HG02610 (cell line): ENCODE measurements around the gene GALNT10.

ENCODE experiments used
- ATAC-seq: cut with Tn5 transposase; IDR thresholded peaks from one replicate; pipeline ENCODE4 v1.9.1; 2021; ENCODE audit warnings: mild to moderate bottlenecking, moderate library complexity; ENCODE audit not compliant: unreplicated experiment

GALNT10 gene

DNA sequence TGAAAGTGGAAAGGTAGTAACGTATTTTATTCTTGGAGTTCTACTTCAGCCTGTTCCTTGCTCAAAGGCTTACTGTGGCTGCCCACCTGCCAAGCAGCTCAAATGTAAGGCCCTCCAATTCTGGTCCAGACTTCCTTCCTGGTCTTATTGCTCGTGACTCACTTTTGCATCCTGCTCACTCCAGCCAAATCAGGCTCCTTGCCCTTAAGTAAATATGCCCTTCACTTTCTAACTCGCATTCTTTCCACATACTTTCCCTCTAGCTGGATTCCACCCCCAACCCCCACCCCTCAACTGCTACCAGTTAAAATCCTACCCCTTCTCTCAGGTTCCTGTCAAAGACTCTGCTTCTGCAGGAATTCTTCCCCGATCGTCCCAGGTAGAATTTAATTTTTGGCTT is 96.6 kb downstream of the GALNT10 start:
- no peak for ATAC-seq

GRCh38 chr5:154288145-154288544 is 97.6 kb downstream of the GALNT10 start:
- no peak for ATAC-seq

- ATAC-seq: no peak
Observed at GRCh38 chr5:154291917-154292316, 101.4 kb downstream of the GALNT10 start.

DNA sequence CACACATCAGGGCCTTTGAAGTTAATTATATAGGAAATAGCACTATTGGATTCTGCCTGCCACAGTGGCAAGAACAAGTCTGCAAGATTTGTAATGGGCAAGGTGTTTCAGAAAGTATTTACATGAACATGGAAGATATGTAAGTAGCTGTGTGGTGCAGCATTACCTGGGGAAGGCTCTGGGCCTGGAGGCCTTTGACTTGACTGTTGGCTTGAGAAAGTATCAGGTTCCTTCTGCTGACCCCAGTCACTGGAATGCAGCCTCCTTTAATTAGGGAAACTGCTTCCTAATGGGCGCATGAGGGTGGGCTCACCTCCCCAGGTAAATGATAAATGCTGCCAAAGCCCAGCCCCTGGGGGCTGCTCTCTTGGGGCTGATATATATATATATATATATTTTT is 102.7 kb downstream of the GALNT10 start:
- ATAC-seq: no peak

DNA sequence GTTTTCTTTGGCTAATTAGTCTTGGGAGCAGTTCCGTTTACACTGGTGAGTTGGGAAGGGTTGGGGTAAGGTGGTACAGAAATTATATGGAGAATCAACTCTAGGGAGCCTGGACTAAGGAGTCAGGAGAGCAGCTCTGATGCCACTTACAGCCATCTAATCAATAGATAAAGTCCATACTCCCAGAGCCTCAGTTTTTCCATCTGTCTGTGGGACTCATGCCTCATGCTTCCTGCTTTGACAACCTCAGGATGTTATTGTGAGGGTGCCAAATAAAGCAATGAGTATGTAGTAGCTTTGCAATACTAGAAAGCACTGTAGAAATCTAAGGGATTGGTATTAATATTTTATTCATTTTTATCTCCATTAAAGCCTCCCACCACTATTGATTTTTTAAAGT is 105.0 kb downstream of the GALNT10 start:
- no peak for ATAC-seq

DNA sequence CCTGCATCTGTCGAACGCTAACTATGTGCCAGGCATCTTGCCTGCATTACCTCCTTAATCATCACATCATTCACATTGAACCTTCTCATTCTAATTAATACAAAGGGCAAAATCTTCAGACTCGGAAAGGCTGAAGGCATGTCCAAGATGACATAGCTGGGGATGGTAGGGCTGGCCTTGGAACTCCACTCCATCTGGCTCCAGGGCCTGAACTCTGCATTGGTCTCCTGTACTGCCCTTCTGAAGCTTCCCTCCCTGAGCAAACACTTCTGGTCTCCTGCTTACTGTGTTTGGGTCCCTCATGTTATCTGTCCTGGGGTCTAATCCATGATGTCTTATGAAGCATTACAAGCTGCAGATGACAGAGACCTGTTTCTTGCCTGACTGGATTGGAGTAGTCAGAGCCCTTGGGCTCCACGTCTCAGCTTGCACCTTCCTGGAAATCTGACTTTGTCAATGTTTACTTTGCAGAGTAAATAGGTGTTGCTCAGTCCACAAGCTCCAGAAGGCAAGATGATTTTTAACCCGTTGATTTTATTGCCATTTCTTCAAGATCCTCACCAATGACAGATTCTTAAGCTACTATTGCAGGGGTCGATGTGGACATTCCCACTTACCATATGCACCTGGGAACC is 106.1 kb downstream of the GALNT10 start:
- no peak for ATAC-seq

DNA sequence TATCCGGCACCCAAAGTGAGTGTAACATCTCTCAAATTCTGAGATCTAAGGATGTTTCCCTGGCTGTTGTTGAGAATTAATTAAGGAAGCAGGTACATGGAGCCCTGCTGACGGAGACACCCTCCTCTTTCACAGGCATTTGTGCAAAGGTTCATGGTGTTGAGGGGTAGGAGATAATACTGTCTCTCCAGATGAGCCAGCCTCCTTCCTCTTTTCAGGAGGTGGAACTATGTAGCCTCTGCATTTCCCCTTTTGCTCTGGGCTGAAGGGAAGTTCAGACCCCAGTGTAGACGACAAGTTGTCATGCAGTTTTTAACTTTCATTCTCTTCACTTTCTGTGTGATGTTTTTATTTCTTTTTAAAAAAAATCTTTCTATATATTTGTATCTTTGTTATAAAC is 107.5 kb downstream of the GALNT10 start:
- no peak for ATAC-seq

DNA sequence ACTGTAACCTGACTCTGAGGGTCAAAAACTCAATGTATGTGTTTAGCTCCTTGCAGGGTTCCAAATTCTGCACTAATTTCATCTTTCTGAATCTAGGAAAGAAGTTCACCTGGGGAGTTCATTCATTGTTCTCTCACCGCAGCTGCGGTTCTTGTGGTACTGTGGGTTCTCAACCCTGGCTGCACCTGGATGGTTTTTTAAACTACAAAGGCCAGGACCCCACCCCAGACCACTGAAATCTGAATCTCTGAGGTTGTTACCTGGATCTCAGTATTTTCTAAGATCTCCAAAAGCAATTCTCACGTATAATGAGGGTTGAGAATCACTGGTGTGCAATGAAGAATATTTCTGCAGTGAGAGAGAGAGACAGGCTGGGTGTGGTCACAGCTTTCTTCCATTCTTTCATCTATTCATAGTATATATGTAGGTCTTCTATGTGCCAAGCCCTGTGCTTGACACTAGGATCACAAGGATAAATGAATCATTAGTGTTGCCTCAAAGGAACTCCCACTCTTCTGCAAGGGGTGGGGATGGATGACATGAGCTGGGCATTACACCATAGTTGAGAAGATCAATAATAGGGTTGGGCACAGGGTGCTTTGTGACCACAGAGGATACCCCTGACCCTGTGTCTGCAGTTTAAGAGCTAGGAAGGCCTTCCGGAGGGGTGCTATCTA is 109.8 kb downstream of the GALNT10 start:
- ATAC-seq: no peak

DNA sequence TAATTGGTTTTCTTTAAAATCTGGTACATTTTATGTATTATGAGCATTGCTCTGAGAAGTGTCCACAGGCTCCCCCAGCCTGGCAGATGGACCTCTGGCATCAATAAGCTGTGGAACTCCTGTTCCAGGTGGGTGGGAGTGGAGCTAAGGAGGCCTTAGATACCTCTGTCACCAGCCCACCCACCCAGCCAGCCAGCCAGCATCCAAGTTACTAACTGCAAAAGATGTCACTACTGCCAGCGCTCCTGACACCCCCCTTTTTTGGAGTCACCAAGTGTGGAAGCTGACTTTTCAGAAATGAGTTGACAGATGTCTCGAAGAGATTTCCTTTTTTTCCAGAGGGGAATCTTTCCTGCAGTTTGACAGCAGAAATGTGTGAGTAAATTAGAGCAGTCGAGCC is 111.2 kb downstream of the GALNT10 start:
- ATAC-seq: no peak

- no peak for ATAC-seq
Observed at GRCh38 chr5:154302161-154302560, 111.6 kb downstream of the GALNT10 start.

DNA sequence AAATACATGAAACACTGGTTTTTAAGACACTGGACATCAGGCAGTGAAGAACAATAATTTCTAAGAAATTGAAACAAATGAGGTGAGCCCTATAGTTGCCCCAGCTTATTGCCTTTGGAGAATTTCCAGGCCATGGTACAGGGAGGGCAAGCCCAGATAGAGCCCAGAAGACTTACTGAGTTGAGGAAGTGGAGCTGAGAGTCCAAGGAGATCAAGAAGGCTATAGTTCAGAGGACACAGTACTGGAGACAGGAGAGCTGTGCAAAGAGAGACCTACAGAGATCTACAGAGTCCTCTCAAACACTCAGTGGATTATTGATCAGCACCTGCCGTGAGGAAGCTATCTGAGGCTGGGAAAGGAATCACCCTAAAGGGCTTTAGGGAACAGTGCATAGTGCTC is 112.6 kb downstream of the GALNT10 start:
- ATAC-seq: no peak

DNA sequence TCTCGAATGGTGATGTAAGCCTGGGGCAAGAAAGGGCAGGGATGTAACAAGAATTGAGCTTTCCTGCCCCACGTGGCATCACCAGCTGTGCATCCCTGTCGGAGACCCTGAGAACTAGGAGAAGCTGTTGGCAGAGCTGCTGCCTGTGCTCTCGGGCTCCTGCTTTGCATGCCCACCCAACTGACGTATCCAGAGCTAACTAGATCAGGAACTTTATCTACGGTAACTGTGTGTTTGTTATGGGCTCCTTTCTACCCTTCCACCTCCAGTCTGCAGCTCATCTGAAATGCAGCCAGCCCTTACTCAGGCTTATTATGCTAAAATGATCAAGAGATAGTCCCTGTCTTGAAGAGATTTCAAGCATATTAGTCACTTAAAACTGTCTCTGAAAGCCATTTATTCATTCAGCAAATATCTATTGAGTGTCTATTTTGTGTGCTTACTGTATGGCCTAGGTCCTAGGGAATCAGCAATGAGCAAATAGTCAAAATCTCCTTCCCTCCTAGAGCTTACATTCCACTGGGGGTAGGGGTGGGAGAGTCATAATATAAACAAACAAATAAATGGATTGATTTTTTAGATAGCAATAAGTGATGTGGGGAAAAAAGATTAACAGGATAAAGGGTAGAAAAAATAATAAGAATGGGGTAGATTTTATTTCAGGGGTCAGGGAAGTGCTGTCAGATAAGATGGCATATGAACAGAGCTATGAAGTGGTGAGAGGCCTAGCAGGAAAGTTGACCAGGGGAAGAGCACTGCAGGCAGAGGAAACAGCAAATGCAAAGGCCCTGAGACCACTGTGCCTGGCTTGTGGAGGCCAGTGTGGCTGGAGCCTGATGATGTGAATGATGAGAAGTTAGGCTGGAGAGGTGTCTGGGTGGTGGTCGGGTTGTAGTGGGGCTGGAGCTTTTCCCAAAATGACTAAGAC is 118.2 kb downstream of the GALNT10 start:
- ATAC-seq: no peak

DNA sequence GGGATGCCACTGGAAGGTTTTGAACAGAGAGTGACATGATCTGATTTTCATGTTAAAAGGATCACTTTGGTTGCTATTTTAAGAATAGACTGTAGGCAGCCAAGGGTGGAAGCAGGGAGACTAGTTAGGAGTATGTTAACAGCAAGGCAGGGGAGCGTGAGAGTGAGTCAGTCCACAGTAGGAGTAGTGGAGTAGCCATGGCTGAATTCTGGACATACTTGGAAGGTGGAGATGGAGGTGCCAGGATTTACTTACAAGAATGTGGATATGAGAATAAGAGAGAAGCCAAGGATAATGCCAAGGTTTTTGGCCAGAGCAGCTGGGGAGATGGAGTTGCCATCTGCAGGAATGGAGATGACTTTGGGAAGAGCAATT is 118.8 kb downstream of the GALNT10 start:
- ATAC-seq: no peak

DNA sequence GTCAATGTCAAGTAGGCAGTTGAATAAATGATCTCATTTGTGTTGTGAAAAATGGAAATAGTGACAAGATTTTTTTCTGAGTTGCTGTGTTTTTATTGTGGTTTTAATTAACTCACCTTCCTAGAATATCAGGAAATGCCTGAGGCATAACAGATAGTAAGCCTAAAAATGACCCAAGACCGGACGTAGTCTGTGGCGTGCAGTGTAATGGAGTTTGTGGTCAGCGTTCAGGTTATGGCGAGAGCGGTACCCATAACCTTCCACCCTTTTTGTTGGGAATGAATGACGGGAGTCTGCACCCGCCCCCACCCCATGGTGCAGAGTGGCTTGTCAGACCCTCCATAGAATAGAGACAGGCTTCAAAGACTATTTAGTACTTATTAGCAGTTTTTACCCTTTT is 119.3 kb downstream of the GALNT10 start:
- no peak for ATAC-seq

DNA sequence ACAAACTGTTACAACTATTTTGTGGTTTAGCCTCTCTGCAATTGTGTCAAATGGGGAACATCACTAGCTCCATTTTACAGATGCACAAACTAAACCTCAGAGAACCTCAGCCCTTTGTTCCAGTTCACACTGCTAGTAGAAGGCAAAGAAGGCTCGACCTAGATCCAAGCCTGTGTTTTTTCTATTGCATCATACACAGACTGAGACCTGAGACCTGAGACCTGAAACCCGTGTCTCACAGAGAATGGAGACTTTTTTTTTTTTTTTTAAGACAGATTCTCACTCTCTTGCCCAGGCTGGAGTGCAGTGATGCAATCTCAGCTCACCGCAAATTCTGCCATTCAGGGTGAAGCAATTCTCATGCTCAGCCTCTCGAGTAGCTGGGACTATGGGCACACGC is 120.8 kb downstream of the GALNT10 start:
- peak; percentile 56 for ATAC-seq

GRCh38 chr5:154312000-154312399 is 121.5 kb downstream of the GALNT10 start:
- no peak for ATAC-seq

DNA sequence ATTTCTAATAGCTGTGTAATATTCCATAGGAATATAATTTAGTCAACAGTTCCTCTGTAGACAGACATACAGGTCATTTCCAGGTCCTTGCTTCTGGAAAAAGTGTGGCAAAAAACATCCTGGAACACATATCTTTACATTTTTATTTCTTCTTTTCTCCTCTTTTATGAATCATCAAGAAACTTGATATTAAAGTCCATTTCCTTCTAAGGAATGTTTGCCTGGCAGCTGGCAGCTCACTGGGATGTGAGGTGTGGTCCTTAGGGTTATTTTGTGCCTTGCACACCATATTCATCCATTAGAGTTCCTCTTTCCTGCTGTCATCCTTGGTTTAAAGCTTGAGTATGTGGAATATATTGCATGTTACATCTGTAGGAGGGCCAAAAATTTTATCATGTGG is 122.0 kb downstream of the GALNT10 start:
- no peak for ATAC-seq

DNA sequence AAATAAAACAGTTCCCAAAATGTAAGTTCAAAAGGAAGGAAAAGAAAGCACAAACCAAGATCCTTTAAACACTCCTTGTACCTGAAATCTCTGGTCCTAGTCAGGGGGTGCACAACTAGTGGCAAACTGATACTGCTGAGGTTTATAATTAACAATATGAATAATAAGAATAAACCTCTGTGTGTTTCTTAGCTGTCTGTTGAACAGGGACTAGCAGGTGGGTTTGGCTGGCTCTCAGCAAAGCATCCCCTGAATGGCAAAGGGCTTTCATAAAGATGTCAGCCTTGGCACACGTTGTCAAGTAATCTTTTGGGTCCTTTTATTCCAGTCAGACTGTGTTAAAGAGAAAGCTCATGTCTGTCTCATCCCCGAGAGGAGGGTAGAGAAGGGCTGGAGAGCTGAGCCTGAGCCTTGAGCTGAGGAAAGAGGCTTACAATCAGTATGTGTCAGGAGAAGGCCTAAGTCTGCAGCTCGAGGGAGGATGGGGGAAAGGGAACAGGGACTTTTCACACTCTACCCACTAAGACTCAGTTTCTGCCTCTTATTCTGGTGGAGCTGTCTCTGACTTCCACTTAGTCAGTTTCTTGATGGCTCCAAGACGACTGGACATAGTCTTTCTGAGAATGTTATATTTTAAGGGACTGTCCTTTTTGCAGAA is 123.0 kb downstream of the GALNT10 start:
- no peak for ATAC-seq

DNA sequence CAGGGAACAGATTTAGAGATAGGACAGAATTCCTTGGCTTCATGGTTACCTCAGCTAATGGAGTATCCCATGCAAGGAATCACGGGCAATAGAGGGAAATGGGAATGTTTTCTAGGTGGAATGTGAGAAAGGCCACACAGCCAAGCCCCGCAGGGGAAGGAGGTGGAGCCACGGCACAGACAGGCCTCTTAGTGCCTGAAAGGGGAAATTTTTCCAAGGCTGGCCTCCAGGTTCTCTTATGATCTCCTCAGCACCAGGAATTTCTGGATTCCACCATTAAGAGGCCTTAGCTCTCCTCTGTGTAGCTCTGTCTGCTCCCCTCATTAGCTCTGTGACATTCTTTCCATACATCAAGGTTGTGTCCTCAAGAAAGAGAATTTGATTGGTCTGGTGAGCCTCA is 124.7 kb downstream of the GALNT10 start:
- no peak for ATAC-seq

DNA sequence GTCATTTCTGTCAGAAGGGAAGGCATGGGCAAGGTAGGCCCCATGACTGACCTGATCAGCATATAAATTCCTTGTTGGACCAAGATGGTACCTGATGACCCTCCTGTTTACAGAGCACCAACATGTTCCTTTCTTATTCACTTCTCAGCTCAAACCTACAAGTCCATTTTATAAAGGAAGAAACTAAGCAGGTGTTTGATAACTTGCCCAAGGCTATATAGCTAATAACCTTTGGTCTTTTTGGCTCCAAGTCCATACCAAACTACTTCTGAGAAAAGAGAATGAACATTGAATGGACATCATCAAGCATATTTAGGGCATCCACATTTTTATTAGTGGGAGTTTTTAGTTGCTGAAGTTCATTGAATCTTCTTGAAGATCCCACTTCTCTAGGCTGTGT is 125.2 kb downstream of the GALNT10 start:
- no peak for ATAC-seq

GRCh38 chr5:154316223-154316935 is 125.8 kb downstream of the GALNT10 start:
- peak; percentile 38 for ATAC-seq
